Gastroesophageal sphincter (tissue), 2 donors: Measurements from ENCODE around the gene PNLDC1.

ENCODE experiments used
- EP300 ChIP-seq: sonication (generic); formaldehyde crosslinking; IDR thresholded peaks from one replicate; pipeline ENCODE4 v1.6.1; 2017; ENCODE audit warnings: antibody characterized with exemption, mild to moderate bottlenecking
- POLR2AphosphoS5 ChIP-seq: sonication (generic); formaldehyde crosslinking; IDR thresholded peaks from one replicate; pipeline ENCODE4 v1.6.1; 2017; ENCODE audit warnings: antibody characterized with exemption

DNA sequence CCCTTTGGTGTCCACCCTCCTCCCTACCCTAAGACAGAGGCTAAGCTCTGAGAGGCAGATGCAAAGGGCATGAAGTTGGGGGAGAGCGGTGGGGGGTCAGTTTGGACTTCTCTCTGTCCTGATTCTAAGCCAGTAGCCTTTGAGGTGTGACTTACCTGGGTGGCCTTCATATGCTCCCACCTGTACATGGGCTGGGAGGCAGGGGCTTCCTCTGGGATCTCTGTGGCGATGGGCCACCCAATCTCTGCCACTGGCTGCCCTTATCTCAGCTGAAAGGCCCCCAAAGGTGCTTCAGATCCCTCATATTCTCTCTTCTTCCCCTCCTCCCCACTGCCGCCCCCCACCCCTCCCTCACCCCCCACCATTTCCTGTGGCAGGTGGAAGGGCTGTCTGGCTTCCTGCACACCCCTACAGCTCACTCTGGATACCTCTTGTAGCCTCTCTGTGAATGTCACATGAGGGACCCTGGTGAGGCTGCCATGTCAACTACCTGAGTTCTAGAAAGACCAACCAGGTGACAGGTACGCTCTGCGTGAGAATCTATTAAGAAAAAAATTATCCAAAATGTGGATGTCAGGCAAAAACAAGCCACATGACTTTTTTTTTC lies 34.0 kb downstream of the PNLDC1 start:
- TF ChIP-seq EP300 = no peak
- no peak for TF ChIP-seq POLR2AphosphoS5
